ENCODE data around the gene COIL. TPM values are rescaled to one million over a fixed set of nuclear protein-coding genes. Genes with fewer than 3 reads are reported as not detected.

The COIL gene
- total and polyA plus RNA-seq, 2 of the 13 experiments (the other 11 are each of a cell fraction or from before 2014, with no cell fraction given) = 8.1 to 29.4 TPM

- ChIA-PET CTCF (ENCODE audit: low intra/inter-chr PET ratio, low total read pairs) (no interaction called here), POLR2A (interaction anchor here (0.7 kb wide), 1 partner anchor 11 kb away, joined by 4 read pairs; no protein-coding TSS in a partner anchor)
- over 99% methylated on average over 5 of the region's 5 CpGs for WGBS (ENCODE audit: low lambda C conversion rate)
- intact Hi-C loops (cut with micrococcal nuclease; ENCODE audit: unreplicated experiment) (no loop called here), in situ Hi-C loops (cut with HindIII; ENCODE audit: extremely low pct_ligation_motif_present, low pct_unique_long_range_greater_than_20kb) (no loop called here)
- no peak for DNase-seq (ENCODE audit: low spot score)
- Histone ChIP-seq H2AFZ (ENCODE audit: low read length) (no peak overlapping the region), H4K20me1 (ENCODE audit: insufficient read depth, low read length) (peaks cover 6% of the 10 kb centered on the region; the same call in 1 of the 2 replicates), H3K9ac (ENCODE audit: insufficient read depth, low read depth, low read length) (no peak overlapping the region), H3K27ac (ENCODE audit: extremely low read length, insufficient read depth, low read length) (no peak overlapping the region), H3K27me3 (ENCODE audit: control insufficient read depth in 1 of 2, insufficient read depth in 2 of 2, low read length in 2 of 2) (no peaks in the 10 kb centered on the region), H3K79me2 (ENCODE audit: insufficient read depth, low read length) (no peaks in the 10 kb centered on the region), H3K36me3 (replicated peaks in 1 of 2; ENCODE audit: control insufficient read depth in 1 of 2, insufficient read depth in 2 of 2, low read length in 2 of 2) (peaks cover 58 to 93% of the 10 kb centered on the region in 2 experiments), H3K4me2 (ENCODE audit: low read depth, low read length) (no peak overlapping the region), H3K9me3 (ENCODE audit: low read length) (no peaks in the 10 kb centered on the region), H3K4me1 (ENCODE audit: insufficient read depth, low read length) (peaks cover 13% of the 10 kb centered on the region), H3K4me3 (replicated peaks in 1 of 3; ENCODE audit: insufficient read depth in 1 of 3, low read depth in 2 of 3, low read length in 3 of 3) (no peak overlapping the region)
- TF ChIP-seq RBFOX2 (IDR thresholded peaks at IDR 0.05; ENCODE audit: low read depth, low read length) = peak; percentile 18; the same call in 1 of the 2 replicates
- no peak for TF ChIP-seq ZNF501 (CRISPR knock-in tag; IDR thresholded peaks at IDR 0.05)
- no peak for TF ChIP-seq ZNF790 (CRISPR knock-in tag; IDR thresholded peaks at IDR 0.05; ENCODE audit: borderline replicate concordance)
- FAIRE-seq = no peak
- no peak for ATAC-seq
- BruUV-seq (replicated peaks) = no TSS peak
Measured at GRCh38 chr17:56903560-56903959, 57.3 kb downstream of the COIL start.

- ATAC-seq (no peak), DNase-seq (ENCODE audit: low spot score) (no peak), FAIRE-seq (no peak)
- no peak overlapping the region for H2AFZ ChIP-seq (ENCODE audit: low read length)
- H3K36me3 ChIP-seq (replicated peaks in 1 of 2; ENCODE audit: control insufficient read depth in 1 of 2, insufficient read depth in 2 of 2, low read length in 2 of 2) = peaks cover 55 to 93% of the 10 kb centered on the region in 2 experiments
- H3K4me1 ChIP-seq (ENCODE audit: insufficient read depth, low read length) = peaks cover 13% of the 10 kb centered on the region
- H3K27me3 ChIP-seq (ENCODE audit: control insufficient read depth in 1 of 2, insufficient read depth in 2 of 2, low read length in 2 of 2) = no peaks in the 10 kb centered on the region
- intact Hi-C loops (cut with micrococcal nuclease; ENCODE audit: unreplicated experiment) = no loop called here
- H3K79me2 ChIP-seq (ENCODE audit: insufficient read depth, low read length) = no peaks in the 10 kb centered on the region
- ChIA-PET CTCF (ENCODE audit: low intra/inter-chr PET ratio, low total read pairs) (no interaction called here), POLR2A (interaction anchor here (1.5 to 4.3 kb wide), 2 partner anchors 7 to 11 kb away, joined by 4 to 28 read pairs; partner anchors contain the start of gene TRIM25)
- WGBS (ENCODE audit: low lambda C conversion rate) = 95% methylated on average over 4 of the region's 4 CpGs
- no peaks in the 10 kb centered on the region for H3K9me3 ChIP-seq (ENCODE audit: low read length)
- no peak overlapping the region for H3K9ac ChIP-seq (ENCODE audit: insufficient read depth, low read depth, low read length)
- H3K4me2 ChIP-seq (ENCODE audit: low read depth, low read length) = no peak overlapping the region
- BruUV-seq (replicated peaks) = no TSS peak
- in situ Hi-C loops (cut with HindIII; ENCODE audit: extremely low pct_ligation_motif_present, low pct_unique_long_range_greater_than_20kb) = no loop called here
- peaks cover 6% of the 10 kb centered on the region; the same call in 1 of the 2 replicates for H4K20me1 ChIP-seq (ENCODE audit: insufficient read depth, low read length)
- TF ChIP-seq ATAD3A (CRISPR knock-in tag; IDR thresholded peaks at IDR 0.05) = 0 out of 2 replicates have a peak, but pooled peaks have one; percentile 50
- no peak for TF ChIP-seq SIN3A (IDR thresholded peaks at IDR 0.05; ENCODE audit: borderline replicate concordance, low read depth, low read length)
- no peak for TF ChIP-seq ZNF773 (CRISPR knock-in tag; IDR thresholded peaks at IDR 0.05; ENCODE audit: borderline replicate concordance)
- no peak for TF ChIP-seq ZNF562 (CRISPR knock-in tag; IDR thresholded peaks at IDR 0.05; ENCODE audit: borderline replicate concordance)
- no peak overlapping the region for H3K27ac ChIP-seq (ENCODE audit: extremely low read length, insufficient read depth, low read length)
- no peak overlapping the region for H3K4me3 ChIP-seq (replicated peaks in 1 of 3; ENCODE audit: insufficient read depth in 1 of 3, low read depth in 2 of 3, low read length in 3 of 3)
Measured at GRCh38 chr17:56902348-56902747, 58.5 kb downstream of the COIL start.
